Astrocyte (in vitro differentiated cells and primary cell): Measurements from ENCODE around the gene SLC4A8. TPM values are rescaled to one million over a fixed set of nuclear protein-coding genes. Genes with fewer than 3 reads are reported as not detected.

Source experiments
- DNase-seq: peaks from one replicate; pipeline ENCODE4 v3.0.0-alpha.2; 2010; ENCODE audit warnings: low read depth
- FAIRE-seq: peaks from 2 replicates; lab custom pipeline; 2011; peaks lifted over from hg19 to GRCh38; lab: Jason Lieb, UNC
- H2AFZ ChIP-seq: 2 replicates; pipeline ENCODE4 v1.6.0; 2012; ENCODE audit warnings: low read depth, low read length, inconsistent platforms
- H3K27ac ChIP-seq: 2 replicates; pipeline ENCODE4 v1.5.1; 2011; ENCODE audit warnings: low read depth, low read length, inconsistent platforms
- H3K27me3 ChIP-seq: 2 replicates; pipeline ENCODE4 v1.6.0; 2011; ENCODE audit warnings: low read length, inconsistent platforms; ENCODE audit not compliant: insufficient read depth
- H3K36me3 ChIP-seq: 2 replicates; pipeline ENCODE4 v1.5.1; 2011; ENCODE audit warnings: low read length, inconsistent platforms; ENCODE audit not compliant: insufficient read depth
- H3K4me1 ChIP-seq: 2 replicates; pipeline ENCODE4 v1.5.1; 2011; ENCODE audit warnings: low read length, inconsistent platforms; ENCODE audit not compliant: insufficient read depth
- H3K4me2 ChIP-seq: 2 replicates; pipeline ENCODE4 v1.6.0; 2012; ENCODE audit warnings: low read length, inconsistent platforms
- H3K4me3 ChIP-seq: 2 replicates; pipeline ENCODE4 v1.5.1; 2011; ENCODE audit warnings: low read depth, mild to moderate bottlenecking, low read length, inconsistent platforms; ENCODE audit not compliant: insufficient read depth
- H3K79me2 ChIP-seq: 2 replicates; pipeline ENCODE4 v1.6.0; 2012; ENCODE audit warnings: mild to moderate bottlenecking, low read length, inconsistent platforms; ENCODE audit not compliant: insufficient read depth
- H3K9ac ChIP-seq: 2 replicates; pipeline ENCODE4 v1.6.0; 2012; ENCODE audit warnings: mild to moderate bottlenecking, low read length, inconsistent platforms
- H3K9me3 ChIP-seq: 2 replicates; pipeline ENCODE4 v1.5.1; 2012; ENCODE audit warnings: low read depth, mild to moderate bottlenecking, low read length, inconsistent platforms; ENCODE audit not compliant: insufficient read depth
- H4K20me1 ChIP-seq: 2 replicates; pipeline ENCODE4 v1.6.0; 2012; ENCODE audit warnings: low read length, inconsistent platforms; ENCODE audit not compliant: insufficient read depth
- H3K27ac Mint-ChIP-seq: one replicate; pipeline ENCODE4 v1.8.0; 2021; ENCODE audit warnings: mild to moderate bottlenecking, mixed read lengths; ENCODE audit not compliant: unreplicated experiment
- H3K27me3 Mint-ChIP-seq: one replicate; pipeline ENCODE4 v1.8.0; 2021; ENCODE audit warnings: low read depth, mixed read lengths; ENCODE audit not compliant: unreplicated experiment
- H3K36me3 Mint-ChIP-seq: one replicate; pipeline ENCODE4 v1.8.0; 2021; ENCODE audit warnings: low read depth, mixed read lengths; ENCODE audit not compliant: unreplicated experiment
- H3K4me1 Mint-ChIP-seq: one replicate; pipeline ENCODE4 v1.8.0; 2021; ENCODE audit warnings: low read depth, mixed read lengths; ENCODE audit not compliant: unreplicated experiment
- H3K4me3 Mint-ChIP-seq: one replicate; pipeline ENCODE4 v1.8.0; 2021; ENCODE audit warnings: mild to moderate bottlenecking, moderate library complexity, mixed read lengths; ENCODE audit not compliant: unreplicated experiment
- H3K9me3 Mint-ChIP-seq: one replicate; pipeline ENCODE4 v1.8.0; 2021; ENCODE audit warnings: mild to moderate bottlenecking, mixed read lengths; ENCODE audit not compliant: unreplicated experiment
- CTCF ChIP-seq: IDR thresholded peaks from 2 replicates; pipeline ENCODE4 v1.5.1; 2011; ENCODE audit warnings: low read depth, mild to moderate bottlenecking, inconsistent platforms, low read length, moderate library complexity; ENCODE audit not compliant: insufficient read depth
- EZH2 ChIP-seq: IDR thresholded peaks from 2 replicates; pipeline ENCODE4 v1.6.1; 2012; ENCODE audit warnings: mild to moderate bottlenecking, low read length, inconsistent platforms; ENCODE audit not compliant: insufficient read depth
- total RNA-seq: library from RNA; stranded (reverse); gene quantifications from 2 replicates; pipeline ENCODE4 v1.2.1, GENCODE V29; 2021

SLC4A8 gene
- total RNA-seq, 1 donor from 2014 or later: 5.1 TPM

- H2AFZ ChIP-seq: no peak overlapping the region
- H3K4me2 ChIP-seq: peak overlapping the region; percentile 87
- TF ChIP-seq EZH2 (no peak), CTCF (no peak)
- H3K27me3 ChIP-seq: no peaks in the 10 kb centered on the region
- no peak overlapping the region for H3K27ac ChIP-seq
- Mint-ChIP-seq H3K27me3 (no peaks in the 10 kb centered on the region), H3K9me3 (no peaks in the 10 kb centered on the region), H3K27ac (peak overlapping the region; percentile 72), H3K36me3 (no peaks in the 10 kb centered on the region), H3K4me1 (peaks cover 38% of the 10 kb centered on the region), H3K4me3 (peak overlapping the region; percentile 84)
- H3K9me3 ChIP-seq: no peaks in the 10 kb centered on the region
- peaks cover 48% of the 10 kb centered on the region for H3K4me1 ChIP-seq
- H3K36me3 ChIP-seq: no peaks in the 10 kb centered on the region
- H3K9ac ChIP-seq: no peak overlapping the region
- FAIRE-seq (no peak), DNase-seq (peak; percentile 39)
- H3K4me3 ChIP-seq: peak overlapping the region; percentile 22
- no peaks in the 10 kb centered on the region for H4K20me1 ChIP-seq
- H3K79me2 ChIP-seq: no peaks in the 10 kb centered on the region
These were observed 31.9 kb upstream of the SLC4A8 start for GRCh38 chr12:51392556-51393237.

GRCh38 chr12:51393676-51394545, 30.7 kb upstream of the SLC4A8 start:
- Histone ChIP-seq H3K9ac (peak overlapping the region; percentile 51), H3K27ac (peak overlapping the region; percentile 52), H3K9me3 (no peaks in the 10 kb centered on the region), H3K36me3 (no peaks in the 10 kb centered on the region), H3K4me3 (no peak overlapping the region), H2AFZ (peak overlapping the region; percentile 36), H3K79me2 (no peaks in the 10 kb centered on the region), H3K4me2 (peak overlapping the region; percentile 59), H3K4me1 (peaks cover 37% of the 10 kb centered on the region), H3K27me3 (no peaks in the 10 kb centered on the region), H4K20me1 (no peaks in the 10 kb centered on the region)
- no peaks in the 10 kb centered on the region for H3K36me3 Mint-ChIP-seq
- H3K27ac Mint-ChIP-seq: peak overlapping the region; percentile 75
- TF ChIP-seq EZH2 (no peak), CTCF (no peak)
- FAIRE-seq: peak; percentile 56
- no peaks in the 10 kb centered on the region for H3K27me3 Mint-ChIP-seq
- no peaks in the 10 kb centered on the region for H3K9me3 Mint-ChIP-seq
- H3K4me3 Mint-ChIP-seq: peak overlapping the region; percentile 28
- DNase-seq: peak; percentile 93
- H3K4me1 Mint-ChIP-seq: peaks cover 27% of the 10 kb centered on the region
